ENCODE results near the gene LRRC3C. TPM values are rescaled to one million over a fixed set of nuclear protein-coding genes. Genes with fewer than 3 reads are reported as not detected.

The LRRC3C gene
- total and polyA plus RNA-seq, 2 experiments from 2014 or later: 0.57 TPM; not detected in 1

GRCh38 chr17:39926135-39926587 lies 1.4 kb upstream of the LRRC3C start:
- Histone ChIP-seq H4K20me1 (ENCODE audit: insufficient read depth, poor library complexity, severe bottlenecking) (peaks cover 20% of the 10 kb centered on the region), H3K4me1 (ENCODE audit: insufficient read depth) (peaks cover 20% of the 10 kb centered on the region), H2AFZ (no peak overlapping the region), H3K36me3 (replicated peaks; ENCODE audit: insufficient read depth, low read depth) (no peaks in the 10 kb centered on the region), H3K4me3 (peak overlapping the region; percentile 54), H3K27ac (peak overlapping the region; percentile 95), H3K79me2 (peaks cover 38% of the 10 kb centered on the region), H3K27me3 (no peaks in the 10 kb centered on the region), H3K9me3 (ENCODE audit: low read depth) (no peaks in the 10 kb centered on the region), H3K4me2 (peak overlapping the region; percentile 97), H3K9me2 (replicated peaks; ENCODE audit: insufficient read depth) (no peaks in the 10 kb centered on the region)
- DNase-seq (ENCODE audit: low spot score): no peak
- 43% methylated on average over 4 of the region's 4 CpGs for WGBS (ENCODE audit: low lambda C conversion rate, missing lambda C conversion rate)
- TF ChIP-seq EZH2 (IDR thresholded peaks at IDR 0.05; ENCODE audit: borderline replicate concordance): no peak
- TF ChIP-seq EZH2phosphoT487 (IDR thresholded peaks at IDR 0.05; ENCODE audit: low read depth, severe bottlenecking, unreplicated experiment): no peak
- no peak for TF ChIP-seq CTCF (IDR thresholded peaks at IDR 0.05; ENCODE audit: poor library complexity)

GRCh38 chr17:39926588-39927100 lies 888 bp upstream of the LRRC3C start:
- Histone ChIP-seq H3K9me3 (ENCODE audit: low read depth) (no peaks in the 10 kb centered on the region), H3K4me1 (ENCODE audit: insufficient read depth) (peaks cover 20% of the 10 kb centered on the region), H2AFZ (peak overlapping the region; percentile 36), H4K20me1 (ENCODE audit: insufficient read depth, poor library complexity, severe bottlenecking) (peaks cover 20% of the 10 kb centered on the region), H3K79me2 (peaks cover 38% of the 10 kb centered on the region), H3K9me2 (replicated peaks; ENCODE audit: insufficient read depth) (no peaks in the 10 kb centered on the region), H3K4me2 (peak overlapping the region; percentile 97), H3K27ac (peak overlapping the region; percentile 95), H3K27me3 (no peaks in the 10 kb centered on the region), H3K4me3 (peak overlapping the region; percentile 63), H3K36me3 (replicated peaks; ENCODE audit: insufficient read depth, low read depth) (no peaks in the 10 kb centered on the region)
- WGBS (ENCODE audit: low lambda C conversion rate, missing lambda C conversion rate): 2% methylated on average over 13 of the region's 15 CpGs
- DNase-seq (ENCODE audit: low spot score): peak; percentile 66
- no peak for TF ChIP-seq CTCF (IDR thresholded peaks at IDR 0.05; ENCODE audit: poor library complexity)
- no peak for TF ChIP-seq EZH2 (IDR thresholded peaks at IDR 0.05; ENCODE audit: borderline replicate concordance)
- TF ChIP-seq EZH2phosphoT487 (IDR thresholded peaks at IDR 0.05; ENCODE audit: low read depth, severe bottlenecking, unreplicated experiment): no peak

GRCh38 chr17:39927929-39928857 lies 661 bp downstream of the LRRC3C start:
- WGBS (ENCODE audit: low lambda C conversion rate, missing lambda C conversion rate): 49% methylated on average over 17 of the region's 17 CpGs
- Histone ChIP-seq H3K4me1 (ENCODE audit: insufficient read depth) (peaks cover 20% of the 10 kb centered on the region), H3K4me2 (peak overlapping the region; percentile 77), H3K9me2 (replicated peaks; ENCODE audit: insufficient read depth) (no peaks in the 10 kb centered on the region), H3K79me2 (peaks cover 36% of the 10 kb centered on the region), H3K9me3 (ENCODE audit: low read depth) (no peaks in the 10 kb centered on the region), H3K36me3 (replicated peaks; ENCODE audit: insufficient read depth, low read depth) (no peaks in the 10 kb centered on the region), H3K27ac (peak overlapping the region; percentile 94), H2AFZ (peak overlapping the region; percentile 85), H3K27me3 (no peaks in the 10 kb centered on the region), H3K4me3 (peak overlapping the region; percentile 21), H4K20me1 (ENCODE audit: insufficient read depth, poor library complexity, severe bottlenecking) (peaks cover 20% of the 10 kb centered on the region)
- DNase-seq (ENCODE audit: low spot score): peak; percentile 54
- TF ChIP-seq EZH2phosphoT487 (IDR thresholded peaks at IDR 0.05; ENCODE audit: low read depth, severe bottlenecking, unreplicated experiment) (no peak), CTCF (IDR thresholded peaks at IDR 0.05; ENCODE audit: poor library complexity) (no peak), EZH2 (IDR thresholded peaks at IDR 0.05; ENCODE audit: borderline replicate concordance) (no peak)

All from hepatocyte (in vitro differentiated cells).